ENCODE measurements around the gene RSBN1. TPM values are rescaled to one million over a fixed set of nuclear protein-coding genes. Genes with fewer than 3 reads are reported as not detected.

The RSBN1 gene
- total RNA-seq, 1 experiment from 2014 or later = 10.7 TPM

- no peaks in the 10 kb centered on the region for H3K27me3 ChIP-seq (ENCODE audit: control insufficient read depth, insufficient read depth, low read length)
- H3K9me3 ChIP-seq (ENCODE audit: control insufficient read depth, insufficient read depth, low read depth, low read length) = no peaks in the 10 kb centered on the region
- intact Hi-C loops (cut with micrococcal nuclease; ENCODE audit: unreplicated experiment) = no loop called here
- H3K4me1 ChIP-seq (ENCODE audit: control insufficient read depth, insufficient read depth, low read length) = no peaks in the 10 kb centered on the region
- H3K36me3 ChIP-seq (ENCODE audit: control insufficient read depth, insufficient read depth, low read length) = peaks cover 2% of the 10 kb centered on the region; the same call in 1 of the 2 replicates
- no peak for DNase-seq (ENCODE audit: low read depth, low spot score)
- no peak overlapping the region for H3K27ac ChIP-seq (ENCODE audit: low read length)
- in situ Hi-C loops (cut with HindIII; ENCODE audit: low pct_unique_long_range_greater_than_20kb, low sequenced_read_pairs) = no loop called here
- ChIA-PET CTCF (interaction anchor here (0.7 kb wide), 1 partner anchor 933 kb away, joined by 3 read pairs; no protein-coding TSS in a partner anchor), POLR2A (no interaction called here)
- no peak for ATAC-seq
- no peak overlapping the region for H3K4me3 ChIP-seq (ENCODE audit: low read depth in 2 of 2, low read length in 2 of 2)
- TF ChIP-seq CTCF (IDR thresholded peaks at IDR 0.05) (no peak), TCF7L2 (IDR thresholded peaks at IDR 0.05; ENCODE audit: low read depth, low read length) (no peak), REST (IDR thresholded peaks at IDR 0.05; ENCODE audit: insufficient read depth in 1 of 2, low read depth in 2 of 2, low read length in 1 of 2) (no peak), SIN3A (IDR thresholded peaks at IDR 0.05; ENCODE audit: borderline replicate concordance, insufficient read depth, low read depth, low read length) (no peak), POLR2AphosphoS5 (IDR thresholded peaks at IDR 0.05; ENCODE audit: low read depth, low read length) (no peak)
- BruUV-seq (replicated peaks) = no TSS peak
Observed at GRCh38 chr1:113742515-113742914, 69.8 kb downstream of the RSBN1 start.

- Histone ChIP-seq H3K4me3 (ENCODE audit: low read depth in 2 of 2, low read length in 2 of 2) (no peak overlapping the region), H3K27me3 (ENCODE audit: control insufficient read depth, insufficient read depth, low read length) (no peaks in the 10 kb centered on the region), H3K9me3 (ENCODE audit: control insufficient read depth, insufficient read depth, low read depth, low read length) (no peaks in the 10 kb centered on the region), H3K36me3 (ENCODE audit: control insufficient read depth, insufficient read depth, low read length) (no peaks in the 10 kb centered on the region; the same call in 1 of the 2 replicates), H3K4me1 (ENCODE audit: control insufficient read depth, insufficient read depth, low read length) (no peaks in the 10 kb centered on the region), H3K27ac (ENCODE audit: low read length) (no peak overlapping the region)
- ATAC-seq (no peak), DNase-seq (ENCODE audit: low read depth, low spot score) (no peak)
- ChIA-PET POLR2A (no interaction called here), CTCF (no interaction called here)
- in situ Hi-C loops (cut with HindIII; ENCODE audit: low pct_unique_long_range_greater_than_20kb, low sequenced_read_pairs) = no loop called here
- TF ChIP-seq POLR2AphosphoS5 (IDR thresholded peaks at IDR 0.05; ENCODE audit: low read depth, low read length) (no peak), CTCF (IDR thresholded peaks at IDR 0.05) (no peak), TCF7L2 (IDR thresholded peaks at IDR 0.05; ENCODE audit: low read depth, low read length) (no peak), SIN3A (IDR thresholded peaks at IDR 0.05; ENCODE audit: borderline replicate concordance, insufficient read depth, low read depth, low read length) (no peak), REST (IDR thresholded peaks at IDR 0.05; ENCODE audit: insufficient read depth in 1 of 2, low read depth in 2 of 2, low read length in 1 of 2) (no peak)
- no TSS peak for BruUV-seq (replicated peaks)
- intact Hi-C loops (cut with micrococcal nuclease; ENCODE audit: unreplicated experiment) = no loop called here
Observed at GRCh38 chr1:113734357-113735055, 77.8 kb downstream of the RSBN1 start.
